ENCODE results near the gene INF2.

DNA sequence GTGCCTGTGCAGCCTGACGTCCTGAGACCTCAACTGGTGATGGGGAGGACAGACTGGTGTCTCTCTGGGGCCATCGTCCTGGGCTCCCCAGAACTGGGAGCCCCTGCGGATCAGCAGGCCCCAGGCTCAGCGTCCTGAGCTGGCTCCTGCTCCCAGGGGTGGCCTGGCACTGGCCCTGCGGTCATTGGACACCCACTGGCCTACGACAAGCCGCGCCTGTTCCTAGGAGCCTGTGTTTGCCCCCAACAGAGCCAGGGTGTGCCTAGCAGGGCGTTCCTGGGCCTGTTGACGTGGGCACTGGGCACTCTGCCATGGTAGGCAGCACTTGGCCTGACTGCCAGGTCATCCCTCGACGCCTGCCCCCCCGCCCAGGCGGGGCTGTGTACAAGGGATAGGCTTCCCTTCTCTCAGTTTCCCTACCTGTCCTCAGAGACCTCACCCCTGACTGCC, 43.0 kb downstream of the INF2 start:
- TF ChIP-seq EZH2 (IDR thresholded peaks at IDR 0.05; ENCODE audit: borderline replicate concordance, low read depth, low read length, severe bottlenecking) (no peak), POLR2A (IDR thresholded peaks at IDR 0.05; ENCODE audit: low read depth, low read length) (no peak), POLR2AphosphoS5 (IDR thresholded peaks at IDR 0.05; ENCODE audit: insufficient read depth, low read depth, low read length) (no peak)
- TF ChIP-seq, protein P1, sequence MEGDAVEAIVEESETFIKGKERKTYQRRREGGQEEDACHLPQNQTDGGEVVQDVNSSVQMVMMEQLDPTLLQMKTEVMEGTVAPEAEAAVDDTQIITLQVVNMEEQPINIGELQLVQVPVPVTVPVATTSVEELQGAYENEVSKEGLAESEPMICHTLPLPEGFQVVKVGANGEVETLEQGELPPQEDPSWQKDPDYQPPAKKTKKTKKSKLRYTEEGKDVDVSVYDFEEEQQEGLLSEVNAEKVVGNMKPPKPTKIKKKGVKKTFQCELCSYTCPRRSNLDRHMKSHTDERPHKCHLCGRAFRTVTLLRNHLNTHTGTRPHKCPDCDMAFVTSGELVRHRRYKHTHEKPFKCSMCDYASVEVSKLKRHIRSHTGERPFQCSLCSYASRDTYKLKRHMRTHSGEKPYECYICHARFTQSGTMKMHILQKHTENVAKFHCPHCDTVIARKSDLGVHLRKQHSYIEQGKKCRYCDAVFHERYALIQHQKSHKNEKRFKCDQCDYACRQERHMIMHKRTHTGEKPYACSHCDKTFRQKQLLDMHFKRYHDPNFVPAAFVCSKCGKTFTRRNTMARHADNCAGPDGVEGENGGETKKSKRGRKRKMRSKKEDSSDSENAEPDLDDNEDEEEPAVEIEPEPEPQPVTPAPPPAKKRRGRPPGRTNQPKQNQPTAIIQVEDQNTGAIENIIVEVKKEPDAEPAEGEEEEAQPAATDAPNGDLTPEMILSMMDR (IDR thresholded peaks at IDR 0.05; ENCODE audit: extremely low read depth in 1 of 2, insufficient read depth in 1 of 2, low read depth in 1 of 2, low read length in 2 of 2) = no peak
- TF ChIP-seq, protein P2, sequence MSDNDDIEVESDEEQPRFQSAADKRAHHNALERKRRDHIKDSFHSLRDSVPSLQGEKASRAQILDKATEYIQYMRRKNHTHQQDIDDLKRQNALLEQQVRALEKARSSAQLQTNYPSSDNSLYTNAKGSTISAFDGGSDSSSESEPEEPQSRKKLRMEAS (IDR thresholded peaks at IDR 0.05; ENCODE audit: insufficient read depth, insufficient read length) = no peak

All from endothelial cell of umbilical vein (primary cell).